22Rv1 (cell line): Measurements from ENCODE around the gene VENTX.

Source experiments
- CTCF ChIP-seq: fragments of 450-650 bp; IDR thresholded peaks from 2 replicates; pipeline ENCODE4 v1.5.1; 2017; ENCODE audit warnings: mild to moderate bottlenecking
- ZFX ChIP-seq: fragments of 450-650 bp; IDR thresholded peaks from 2 replicates; pipeline ENCODE4 v1.6.1; 2017; ENCODE audit warnings: antibody characterized with exemption, borderline replicate concordance

GRCh38 chr10:133215586-133215985 lies 22.1 kb upstream of the VENTX start:
- no peak for TF ChIP-seq CTCF
- TF ChIP-seq ZFX: no peak
